Superior temporal gyrus (tissue), 1 donor: ENCODE measurements around the gene ZNF431.
"Not testable (repeated sequence)": the region's sequence is repeated elsewhere in the genome, so short reads cannot be mapped to it uniquely, and the experiment has no call there.

ENCODE experiments used
- DNase-seq: peaks from one replicate; pipeline ENCODE4 v3.0.0-alpha.2; 2016; ENCODE audit errors: extremely low spot score

The ZNF431 gene

GRCh38 chr19:21147540-21147939 is 5.7 kb downstream of the ZNF431 start:
- DNase-seq = no peak

DNA sequence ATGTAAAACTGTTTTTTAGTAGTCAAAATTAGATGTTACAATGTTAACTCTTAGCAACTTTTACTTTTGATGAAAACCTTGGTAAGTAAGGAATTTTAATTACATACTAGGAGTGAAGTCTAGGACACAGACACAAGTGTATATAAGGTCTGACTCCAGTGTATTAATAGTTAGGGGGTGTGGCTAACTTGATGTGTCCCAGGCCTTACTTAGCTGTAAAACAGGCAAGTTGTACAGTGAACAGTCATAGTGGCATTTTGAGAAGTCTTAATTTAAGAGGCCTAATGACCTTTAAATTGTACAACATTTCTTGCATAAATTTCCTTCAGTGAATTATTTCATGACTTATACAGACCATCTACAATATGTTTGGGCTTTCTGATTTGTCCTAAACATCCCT is 6.8 kb downstream of the ZNF431 start:
- no peak for DNase-seq

DNA sequence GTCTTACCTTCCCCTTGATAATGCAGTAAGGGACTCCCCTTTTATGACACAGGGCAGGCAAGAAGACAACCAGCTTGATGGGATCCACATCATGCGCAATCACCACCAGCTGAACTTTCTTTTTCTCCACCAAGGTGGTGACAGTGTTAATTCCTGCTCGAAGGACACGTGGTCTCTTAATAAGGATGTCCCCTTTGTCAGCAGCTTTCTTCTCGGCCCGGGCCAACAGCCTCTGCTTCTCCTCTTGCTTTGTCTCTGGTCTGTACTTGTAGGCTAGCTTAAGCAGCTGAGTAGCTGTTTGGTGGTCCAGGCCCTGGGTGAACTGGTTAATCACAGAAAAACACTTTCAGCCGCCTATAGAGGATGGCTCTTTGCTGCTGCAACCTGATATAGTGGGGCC is 8.0 kb downstream of the ZNF431 start:
- no peak for DNase-seq

DNA sequence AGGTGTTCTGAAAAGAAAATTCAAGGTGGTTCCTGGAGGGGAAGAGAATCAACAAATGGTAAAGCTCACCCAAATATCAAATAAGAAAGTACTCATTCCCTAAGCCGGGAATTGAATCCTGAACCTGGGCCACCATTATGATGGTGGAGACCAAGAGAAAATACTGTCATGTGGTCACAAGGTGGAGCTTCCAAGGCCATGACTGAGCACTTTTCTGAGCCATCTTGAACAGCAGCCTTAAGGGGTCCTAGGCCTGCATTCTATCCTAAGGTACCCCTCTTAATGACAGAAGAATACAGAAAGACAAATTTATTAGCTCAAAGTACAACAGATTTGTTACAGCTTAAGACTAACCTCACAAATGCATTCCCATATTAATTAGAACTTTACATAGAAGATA is 9.6 kb downstream of the ZNF431 start:
- no peak for DNase-seq

DNA sequence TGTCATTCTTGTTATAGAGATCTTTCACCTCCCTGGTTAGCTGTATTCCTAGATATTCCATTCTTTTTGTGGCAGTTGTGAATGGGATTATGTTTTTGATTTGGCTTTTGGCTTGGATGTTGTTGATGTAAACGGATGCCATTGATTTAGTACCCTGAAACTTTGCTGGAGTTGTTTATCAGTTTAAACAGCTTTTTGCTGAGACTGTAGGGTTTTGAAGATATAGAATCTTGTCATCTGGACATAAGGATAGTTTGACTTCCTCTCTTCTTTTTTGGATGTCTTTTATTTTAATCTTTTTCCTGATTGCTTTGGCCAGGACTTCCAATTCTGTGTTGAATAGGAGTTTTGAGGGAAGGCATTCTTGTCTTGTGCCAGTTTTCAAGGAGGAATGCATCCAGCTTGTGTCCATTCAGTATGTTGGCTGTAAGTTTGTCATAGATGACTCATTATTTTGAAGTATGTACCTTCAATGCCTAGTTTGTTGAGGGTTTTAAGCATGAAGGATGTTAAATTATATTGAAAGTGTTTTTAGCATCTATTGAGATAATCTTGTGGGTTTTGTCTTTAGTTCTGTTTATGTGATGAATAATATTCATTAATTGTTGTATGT is 16.8 kb downstream of the ZNF431 start:
- no peak for DNase-seq

DNA sequence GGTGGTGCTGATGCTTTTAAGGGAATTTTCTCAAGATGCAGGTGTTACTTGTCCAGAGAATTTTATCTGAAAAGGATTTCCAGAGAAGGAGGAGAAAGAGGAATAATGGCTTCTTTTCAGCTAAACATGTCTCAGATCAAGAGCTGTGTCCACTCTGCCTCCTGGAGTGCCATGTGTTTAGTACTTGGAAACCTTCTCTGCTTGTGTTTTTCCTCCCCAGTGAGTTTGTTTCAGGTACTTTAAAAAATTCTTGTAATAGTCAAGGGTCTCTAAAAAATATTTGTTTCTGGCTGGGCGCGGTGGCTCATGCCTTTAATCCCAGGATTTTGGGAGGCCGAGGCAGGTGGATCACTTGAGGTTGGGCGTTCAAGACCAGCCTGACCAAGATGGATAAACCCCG is 22.7 kb downstream of the ZNF431 start:
- no peak for DNase-seq

DNA sequence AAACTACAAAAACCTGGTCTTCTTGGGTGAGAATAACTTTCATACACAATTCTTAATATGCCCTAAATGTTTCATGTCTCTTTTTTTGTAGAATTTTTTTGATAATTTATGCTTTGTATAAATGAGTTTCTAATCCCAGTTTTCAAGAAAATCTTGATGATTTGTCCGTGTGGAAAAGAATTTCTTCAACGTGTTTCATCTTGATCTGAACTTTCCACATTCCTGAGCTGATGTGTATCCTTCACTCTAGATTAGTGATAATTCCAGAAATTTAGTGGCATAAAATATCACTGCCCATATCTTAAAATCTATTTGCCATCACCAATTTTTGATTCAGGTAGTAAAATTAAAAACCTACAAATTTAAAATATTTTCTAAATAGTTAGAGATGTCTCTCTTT is 24.6 kb downstream of the ZNF431 start:
- no peak for DNase-seq

- DNase-seq = no peak
Observed at GRCh38 chr19:21197590-21198295, 55.9 kb downstream of the ZNF431 start.

DNA sequence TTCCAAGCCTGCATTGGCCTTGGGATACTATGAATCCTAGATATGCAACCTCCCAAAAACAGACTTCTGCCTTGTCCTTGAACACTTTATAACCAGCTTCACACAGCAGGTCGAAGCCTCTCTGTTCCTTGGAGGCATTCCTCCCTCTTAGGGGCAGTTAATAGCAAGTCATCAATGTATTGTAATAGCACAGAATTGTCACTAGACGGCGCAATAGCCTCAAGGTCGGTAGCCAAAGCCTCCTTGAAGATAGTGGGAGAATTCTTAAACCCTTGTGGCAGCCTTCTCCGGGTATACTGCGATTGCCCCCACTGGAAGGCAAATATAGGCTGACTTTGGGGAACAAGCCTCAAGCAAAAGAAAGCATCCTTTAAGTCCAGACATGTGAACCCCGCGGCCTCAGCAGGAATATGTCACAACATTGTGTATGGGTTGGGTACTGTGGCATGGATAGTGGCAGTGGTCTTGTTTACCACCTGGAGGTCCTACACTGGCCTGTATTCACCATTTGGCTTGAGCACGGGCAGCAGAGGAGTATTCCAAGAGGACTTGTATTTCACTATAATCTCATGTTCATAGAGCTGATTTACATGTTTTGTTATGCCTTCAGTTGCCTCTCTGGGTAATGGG is 61.1 kb downstream of the ZNF431 start:
- peak; percentile 79 for DNase-seq

DNA sequence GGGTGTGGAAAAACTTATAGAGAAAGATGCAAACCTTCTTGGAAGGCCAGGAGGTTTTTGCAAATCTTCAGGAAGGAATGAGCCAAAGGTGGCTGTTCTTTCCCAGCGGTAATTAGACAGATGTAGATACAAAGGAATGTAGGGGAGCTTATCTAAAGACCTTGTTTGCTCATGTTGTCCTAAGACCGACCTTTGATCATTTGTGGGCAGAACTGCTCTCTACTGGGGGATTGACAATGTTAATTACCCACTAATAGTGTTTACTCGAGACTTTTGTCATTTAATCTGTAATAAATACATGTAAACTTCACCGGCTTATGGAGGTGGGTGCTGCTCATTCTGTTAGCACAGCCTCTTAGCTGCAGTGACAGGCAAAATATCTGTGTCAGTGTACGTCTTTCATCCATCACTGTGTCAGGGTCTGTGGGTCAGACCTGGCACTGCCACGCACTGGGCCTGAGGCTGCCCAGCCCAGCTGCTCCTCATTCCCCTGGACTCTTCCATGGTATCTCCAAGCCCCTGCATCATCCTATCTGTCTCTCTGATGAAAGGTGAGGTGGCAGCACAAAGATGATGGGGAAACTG is 68.3 kb downstream of the ZNF431 start:
- no peak for DNase-seq

GRCh38 chr19:21221693-21222092 is 79.9 kb downstream of the ZNF431 start:
- DNase-seq = no peak

DNA sequence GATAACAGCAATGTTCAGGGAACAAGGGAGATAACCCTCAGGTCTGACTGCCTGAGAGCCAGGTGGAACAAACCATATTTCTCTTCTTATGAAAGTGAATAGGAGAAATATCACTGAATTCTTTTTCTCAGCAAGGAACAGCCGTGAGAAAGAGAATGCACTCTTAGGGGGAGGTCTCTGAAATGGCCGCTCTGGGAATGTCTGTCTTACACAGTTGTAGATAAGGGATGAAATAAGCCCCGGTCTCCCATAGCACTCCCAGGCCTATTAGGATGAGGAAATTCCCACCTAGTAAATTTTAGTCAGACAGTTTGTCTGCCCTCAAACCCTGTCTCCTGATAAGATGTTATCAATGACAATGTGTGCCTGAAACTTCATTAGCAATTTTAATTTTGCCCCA is 88.1 kb downstream of the ZNF431 start:
- DNase-seq = not testable (repeated sequence)

GRCh38 chr19:21233691-21234090 is 91.9 kb downstream of the ZNF431 start:
- DNase-seq = no peak

DNA sequence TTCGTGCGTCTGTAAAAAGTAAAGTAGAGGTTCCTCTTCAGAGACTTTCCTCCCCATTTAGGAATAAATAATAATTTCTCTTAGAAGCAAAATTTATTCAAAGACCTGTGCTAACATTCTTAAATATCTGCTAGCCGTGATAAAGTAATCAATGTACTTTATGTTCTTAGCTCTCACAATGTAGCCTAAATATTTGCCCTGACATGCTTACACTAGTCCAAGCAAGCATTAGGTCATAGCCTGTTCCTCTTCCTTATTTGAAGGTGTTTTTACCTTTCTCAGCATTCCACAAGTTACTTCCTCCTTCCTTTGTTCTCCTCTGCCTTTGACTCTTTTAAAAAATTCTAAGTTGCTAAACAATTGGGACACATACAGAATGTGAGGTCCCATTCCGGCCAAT is 94.9 kb downstream of the ZNF431 start:
- DNase-seq = not testable (repeated sequence)

DNA sequence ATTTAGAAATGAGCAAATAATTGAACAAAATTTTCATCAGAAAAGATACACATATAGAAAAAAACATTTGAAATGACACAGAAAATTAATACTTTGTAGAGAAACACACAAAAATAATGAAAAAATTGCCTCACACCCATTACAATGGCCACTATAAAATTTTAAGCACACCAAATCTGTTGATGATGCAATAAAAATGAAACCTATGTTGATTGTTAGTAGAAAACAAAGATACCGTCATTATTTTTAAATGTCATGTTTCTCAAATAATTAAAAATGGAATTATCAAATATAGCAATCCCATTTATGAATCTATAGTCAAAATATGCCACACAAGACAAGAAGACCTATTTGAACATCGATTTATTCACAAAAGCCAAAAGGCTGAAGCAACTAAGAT is 96.8 kb downstream of the ZNF431 start:
- no peak for DNase-seq
